HepG2 (cell line): ENCODE data around the gene MEG3. TPM values are rescaled to one million over a fixed set of nuclear protein-coding genes. Genes with fewer than 3 reads are reported as not detected.

Source experiments
- ATAC-seq: fragments of 200-7000 bp; cut with Tn5 transposase; 3 replicates; pipeline ENCODE4 v1.9.1; 2020; ENCODE audit warnings: mild to moderate bottlenecking, moderate library complexity
- BruUV-seq: library from RNA; stranded (reverse); fragments of 400-500 nt; replicated peaks from 2 replicates; lab custom pipeline; 2021; lab: Mats Ljungman, UMichigan
- CTCF ChIA-PET: fragments of 300-600 bp; formaldehyde crosslinking; extraction: SDS; loops from one replicate; lab custom pipeline; 2021; ENCODE audit warnings: low total read pairs, inconsistent platforms, low intra/inter-chr PET ratio; lab: Yijun Ruan, JAX
- POLR2A ChIA-PET: fragments of 350-600 bp; sonication (Branson Sonifier 250); formaldehyde crosslinking; loops from one replicate; lab custom pipeline; 2020; ENCODE audit warnings: antibody characterized with exemption, inconsistent platforms; lab: Yijun Ruan, JAX
- DNase-seq: peaks from one replicate; pipeline ENCODE4 v3.0.0-alpha.2; 2015; ENCODE audit warnings: low spot score
- FAIRE-seq: peaks from 3 replicates; lab custom pipeline; 2011; peaks lifted over from hg19 to GRCh38; lab: Jason Lieb, UNC
- H2AFZ ChIP-seq: one replicate; pipeline ENCODE4 v1.6.1; 2011; ENCODE audit warnings: low read length, inconsistent platforms
- H3K27ac ChIP-seq: fragments of 300-600 bp; 3 replicates; pipeline ENCODE4 v1.8.0; 2011; ENCODE audit warnings: mixed run types, mild to moderate bottlenecking, mixed read lengths, low read length, inconsistent platforms; ENCODE audit not compliant: insufficient read depth; ENCODE audit errors: extremely low read length
- H3K27me3 ChIP-seq, 2 experiments: fragments of 200-600 bp in 1 of 2; 2 replicates in 1 of 2; 3 replicates in 1 of 2; pipeline versions ENCODE4 v1.6.0 to v1.8.0; 2011; ENCODE audit warnings: low read length in 2 of 2, mild to moderate bottlenecking in 2 of 2, moderate library complexity in 2 of 2, inconsistent platforms in 1 of 2; ENCODE audit not compliant: insufficient read depth in 2 of 2, control insufficient read depth in 1 of 2
- H3K36me3 ChIP-seq, 2 experiments: fragments of 200-600 bp in 1 of 2; replicated peaks in 1 of 2; 2 replicates in 1 of 2; 3 replicates in 1 of 2; pipeline versions ENCODE4 v1.5.1 to v1.8.0; 2011; ENCODE audit warnings: low read length in 2 of 2, inconsistent platforms in 1 of 2; ENCODE audit not compliant: insufficient read depth in 2 of 2, control insufficient read depth in 1 of 2
- H3K4me1 ChIP-seq: 2 replicates; pipeline ENCODE4 v1.5.1; 2012; ENCODE audit warnings: low read length, inconsistent platforms; ENCODE audit not compliant: insufficient read depth
- H3K4me2 ChIP-seq: 2 replicates; pipeline ENCODE4 v1.6.0; 2011; ENCODE audit warnings: low read depth, low read length, inconsistent platforms
- H3K4me3 ChIP-seq, 3 experiments: fragments of 200-600 bp in 1 of 3; sonication (generic), shearing (Covaris generic) in 1 of 3; replicated peaks in 1 of 3; 2 replicates each; pipeline ENCODE4 v1.5.1; 2011 to 2016; ENCODE audit warnings: low read length in 3 of 3, inconsistent platforms in 2 of 3, low read depth in 2 of 3, mild to moderate bottlenecking in 2 of 3, control low read depth in 1 of 3, mixed read lengths in 1 of 3; ENCODE audit not compliant: insufficient read depth in 1 of 3
- H3K79me2 ChIP-seq: one replicate; pipeline ENCODE4 v1.6.1; 2011; ENCODE audit warnings: low read length, inconsistent platforms; ENCODE audit not compliant: insufficient read depth
- H3K9ac ChIP-seq: 2 replicates; pipeline ENCODE4 v1.6.0; 2011; ENCODE audit warnings: mild to moderate bottlenecking, low read depth, low read length, inconsistent platforms; ENCODE audit not compliant: insufficient read depth
- H3K9me3 ChIP-seq: 2 replicates; pipeline ENCODE4 v1.5.1; 2012; ENCODE audit warnings: mild to moderate bottlenecking, low read length
- H4K20me1 ChIP-seq: 2 replicates; pipeline ENCODE4 v1.6.0; 2011; ENCODE audit warnings: inconsistent platforms, mild to moderate bottlenecking, low read length, moderate library complexity; ENCODE audit not compliant: insufficient read depth
- ARNT2 ChIP-seq: sonication (generic); formaldehyde crosslinking; IDR thresholded peaks from 2 replicates; pipeline ENCODE4 v1.8.0; 2022; ENCODE audit warnings: mild to moderate bottlenecking, low read depth, missing genetic modification reagents, moderate library complexity
- DNMT1 ChIP-seq: sonication (generic); formaldehyde crosslinking; IDR thresholded peaks from 2 replicates; pipeline ENCODE4 v1.5.1; 2020; ENCODE audit warnings: mild to moderate bottlenecking, missing genetic modification reagents
- SP4 ChIP-seq: sonication (generic); formaldehyde crosslinking; IDR thresholded peaks from 2 replicates; pipeline ENCODE4 v1.8.1; 2023; ENCODE audit warnings: mild to moderate bottlenecking, missing genetic modification reagents
- ZNF468 ChIP-seq: sonication (generic); formaldehyde crosslinking; IDR thresholded peaks from 2 replicates; pipeline ENCODE4 v1.8.0; 2022; ENCODE audit warnings: mild to moderate bottlenecking, moderate library complexity, missing genetic modification reagents
- ZNF746 ChIP-seq: sonication (generic); formaldehyde crosslinking; IDR thresholded peaks from 2 replicates; pipeline ENCODE4 v1.8.0; 2022; ENCODE audit warnings: mild to moderate bottlenecking, missing genetic modification reagents
- WGBS: methylation state at CpG from one replicate; pipeline ENCODE4 v1.1.6; 2017; ENCODE audit warnings: low lambda C conversion rate; 5-methylcytosine and 5-hydroxymethylcytosine counted together
- in situ Hi-C: cut with HindIII; loops from 2 replicates; pipeline ENCODE4 v1.10.0; 2017; ENCODE audit warnings: low pct_unique_long_range_greater_than_20kb; ENCODE audit not compliant: extremely low pct_ligation_motif_present
- intact Hi-C: fragments of 100-400 bp; cut with micrococcal nuclease; formaldehyde crosslinking; loops from one replicate; pipeline ENCODE4 v1.10.0; 2022; ENCODE audit not compliant: unreplicated experiment
- polyA plus RNA-seq, 8 experiments: library from polyadenylated mRNA; depleted of rRNA in 3 of 8; stranded (reverse) in 7 of 8; unstranded in 1 of 8; fragments of >200 nt; fragmentation: Illumina TruSeq in 4 of 8; extraction: Trizol in 4 of 8; gene quantifications; 2 replicates each; pipeline versions ENCODE4 v1.2.1 to v1.2.3, GENCODE V29; 2011 to 2016; ENCODE audit warnings: low read depth in 4 of 8, missing spikeins in 1 of 8, mixed read lengths in 1 of 8; ENCODE audit not compliant: insufficient read depth in 1 of 8
- total RNA-seq, 5 experiments: library from RNA; depleted of rRNA; stranded (reverse); fragments of >200 nt; fragmentation: Illumina TruSeq; extraction: Trizol; gene quantifications; 2 replicates each; pipeline ENCODE4 v1.2.3, GENCODE V29; 2016; ENCODE audit warnings: low read depth in 1 of 5

The MEG3 gene
- total and polyA plus RNA-seq, 2 of the 13 experiments (the other 11 are each of a cell fraction or from before 2014, with no cell fraction given): 0.17 TPM; not detected in 1

DNA sequence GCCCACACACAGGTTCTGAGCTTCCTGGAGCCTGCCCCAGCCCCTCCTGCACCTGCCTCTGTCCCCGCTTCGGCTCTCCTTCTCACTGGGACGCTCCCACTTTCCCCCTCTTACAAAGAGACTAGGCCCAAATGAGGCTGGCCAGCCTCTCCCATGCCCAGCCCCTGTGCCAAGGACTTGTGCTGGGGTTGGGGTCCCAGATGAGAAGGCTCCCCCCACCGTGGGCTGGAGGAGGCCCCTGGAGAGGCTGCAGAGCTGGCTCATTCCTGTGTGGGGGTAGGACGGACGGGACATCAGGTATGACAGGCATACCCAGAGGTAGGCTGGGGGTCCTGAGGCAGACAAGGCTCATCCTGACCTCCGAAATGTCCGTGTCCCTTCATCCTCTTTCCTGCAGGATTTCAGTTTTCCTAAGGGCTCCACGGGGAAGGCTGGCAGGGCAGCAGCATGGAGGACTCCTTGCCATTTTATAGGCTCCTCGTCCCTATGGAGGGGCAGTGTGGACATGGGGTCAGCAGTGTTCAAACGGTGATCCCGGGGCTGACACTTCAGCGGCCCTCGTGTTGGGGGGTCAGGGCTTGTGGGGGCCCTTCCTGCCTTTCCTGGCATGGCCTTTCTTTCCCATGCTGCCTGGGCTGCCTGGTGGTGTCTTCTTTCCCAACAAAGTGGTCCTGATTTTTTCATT is 49.1 kb upstream of the MEG3 start:
- Histone ChIP-seq H3K27me3 (no peaks in the 10 kb centered on the region), H3K9me3 (no peaks in the 10 kb centered on the region), H3K4me2 (no peak overlapping the region), H3K27ac (no peak overlapping the region), H2AFZ (no peak overlapping the region), H4K20me1 (no peaks in the 10 kb centered on the region), H3K79me2 (no peaks in the 10 kb centered on the region), H3K4me3 (no peak overlapping the region), H3K9ac (no peak overlapping the region), H3K36me3 (no peaks in the 10 kb centered on the region), H3K4me1 (peaks cover 12% of the 10 kb centered on the region)
- BruUV-seq: no TSS peak
- no peak for DNase-seq
- intact Hi-C loops (no loop called here), in situ Hi-C loops (no loop called here)
- 81% methylated on average over 13 of the region's 14 CpGs for WGBS
- FAIRE-seq: no peak
- TF ChIP-seq ARNT2 (CRISPR knock-in tag) (no peak), DNMT1 (no peak), ZNF746 (CRISPR knock-in tag) (no peak), SP4 (CRISPR knock-in tag) (no peak)
- ChIA-PET POLR2A (no interaction called here), CTCF (no interaction called here)
- ATAC-seq: no peak

GRCh38 chr14:100777366-100777817 is 48.5 kb upstream of the MEG3 start:
- FAIRE-seq (no peak), ATAC-seq (no peak), DNase-seq (no peak)
- H3K79me2 ChIP-seq: no peaks in the 10 kb centered on the region
- H3K9me3 ChIP-seq: no peaks in the 10 kb centered on the region
- in situ Hi-C loops: no loop called here
- no peak overlapping the region for H3K27ac ChIP-seq
- 95% methylated on average over 11 of the region's 11 CpGs for WGBS
- no peak overlapping the region for H3K4me2 ChIP-seq
- peaks cover 12% of the 10 kb centered on the region for H3K4me1 ChIP-seq
- intact Hi-C loops: no loop called here
- no peaks in the 10 kb centered on the region for H3K36me3 ChIP-seq
- TF ChIP-seq ZNF468: no peak
- POLR2A ChIA-PET: no interaction called here
- BruUV-seq: no TSS peak
- H3K27me3 ChIP-seq: no peaks in the 10 kb centered on the region
- H2AFZ ChIP-seq: no peak overlapping the region
- H4K20me1 ChIP-seq: no peaks in the 10 kb centered on the region
- no peak overlapping the region for H3K4me3 ChIP-seq
- CTCF ChIA-PET: no interaction called here
- H3K9ac ChIP-seq: no peak overlapping the region
